Hematopoietic multipotent progenitor cell treated with erythropoietin and hydrocortisone succinate and interleukin-3 and kit ligand, for 15 days (in vitro differentiated cells): ENCODE measurements around the gene OR52I2.
A peak's percentile ranks its signal among the peaks of the same experiment; 100 is the strongest.

Experiments used
- DNase-seq: peaks from one replicate; pipeline ENCODE4 v3.0.0-alpha.2; 2015; ENCODE audit warnings: low spot score

OR52I2 gene

GRCh38 chr11:4607781-4608666, 26.5 kb downstream of the OR52I2 start, which contains the start of gene TRIM68:
Gene TRIM68, minus strand, starts transcription at chr11:4608231. Its CDS starts 2,727 bp downstream, at chr11:4605504.
- peak; percentile 93 for DNase-seq

GRCh38 chr11:4610258-4610935, 28.9 kb downstream of the OR52I2 start:
- DNase-seq, result no peak

GRCh38 chr11:4611986-4612385, 30.4 kb downstream of the OR52I2 start:
- DNase-seq, result no peak

DNA sequence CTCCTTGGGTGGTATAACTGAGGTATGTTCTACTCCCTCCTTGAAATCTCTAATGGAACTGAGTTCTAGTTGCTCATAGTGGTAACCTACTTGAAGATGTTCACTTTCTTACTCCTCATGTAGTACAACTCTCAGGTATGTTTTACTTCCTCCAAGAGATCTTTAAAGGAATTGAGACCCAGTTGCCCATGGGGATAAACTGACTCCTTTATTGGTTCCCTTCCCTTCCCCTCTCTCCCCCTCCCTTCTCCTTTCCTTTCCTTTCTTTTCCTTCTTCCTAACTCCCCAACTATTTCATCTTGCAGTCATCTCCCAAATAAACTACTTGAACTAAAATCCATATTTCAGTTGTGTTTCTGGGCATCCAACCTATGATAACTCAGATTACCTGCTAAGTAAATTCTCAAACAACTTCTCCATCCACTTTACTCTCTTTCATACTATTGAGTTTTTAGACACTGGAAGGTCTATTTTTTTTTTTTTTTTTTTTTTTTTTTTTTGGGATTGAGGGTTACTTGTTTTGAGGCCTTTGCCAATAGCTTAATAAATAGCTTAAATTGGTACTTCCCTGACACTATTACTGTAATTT, 34.4 kb downstream of the OR52I2 start:
- DNase-seq, result no peak

GRCh38 chr11:4619514-4619913, 38.0 kb downstream of the OR52I2 start:
- no peak for DNase-seq

GRCh38 chr11:4626207-4627099, 44.9 kb downstream of the OR52I2 start:
- peak; percentile 79 for DNase-seq

DNA sequence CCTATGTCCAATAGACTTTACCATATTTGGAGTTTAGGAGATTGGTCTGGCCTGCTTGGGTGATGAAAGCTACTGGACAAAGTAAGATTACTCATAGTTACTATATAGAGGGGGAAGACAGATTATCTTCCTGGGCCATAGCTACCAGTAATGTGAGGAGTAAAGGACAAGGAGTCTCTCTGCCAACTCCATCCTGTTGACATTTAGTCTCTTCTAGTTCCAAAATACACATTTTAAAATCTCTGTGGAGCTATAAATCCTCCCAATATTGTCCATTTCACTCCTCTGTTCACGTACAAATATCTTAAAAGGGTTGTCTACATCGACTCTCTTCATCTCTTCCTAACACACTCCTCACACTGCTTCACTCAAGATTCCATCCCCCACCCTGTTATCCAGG, 54.6 kb downstream of the OR52I2 start:
- DNase-seq, result no peak

DNA sequence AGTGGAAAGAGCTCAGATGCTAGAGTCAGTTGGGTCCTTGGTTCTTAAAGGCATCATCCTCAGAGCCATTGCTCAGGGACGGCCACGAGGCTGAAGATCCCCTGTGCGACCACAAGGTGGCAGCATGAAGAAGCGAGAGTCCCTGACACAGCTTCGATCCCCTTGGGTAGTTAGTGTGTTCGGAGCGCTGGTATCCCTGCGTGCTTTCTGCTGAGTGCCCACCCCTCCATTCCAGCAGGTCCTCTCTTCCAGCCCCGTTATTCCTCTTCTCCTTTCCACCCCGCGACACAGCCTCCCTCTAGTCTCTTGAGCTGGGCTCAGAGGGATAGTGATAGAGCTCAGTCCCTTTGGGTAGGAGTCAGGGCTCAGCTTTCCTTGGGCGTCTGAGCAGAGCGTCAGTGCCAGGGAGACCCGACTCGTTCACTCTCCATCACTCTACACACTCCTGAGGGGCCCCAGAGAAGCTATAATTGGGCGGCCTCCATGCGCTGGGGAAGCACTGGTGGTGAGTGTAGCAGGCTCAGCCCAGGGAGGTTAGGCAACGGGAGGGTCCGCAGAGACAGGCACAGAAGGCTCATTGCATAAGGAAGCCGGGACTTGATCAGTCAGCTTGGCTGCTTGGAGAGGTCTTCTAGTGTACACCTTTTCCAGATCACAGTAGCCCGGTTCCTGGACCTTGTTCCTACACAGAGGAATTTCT, 55.6 kb downstream of the OR52I2 start, which contains the start of gene OR51D1:
Gene OR51D1, plus strand, starts transcription at position 516 of the 700 bp plus-strand sequence. CDS start 2,314 bp downstream, outside the sequence.
- peak; percentile 65 for DNase-seq

GRCh38 chr11:4637662-4638047, 56.1 kb downstream of the OR52I2 start:
- no peak for DNase-seq

DNA sequence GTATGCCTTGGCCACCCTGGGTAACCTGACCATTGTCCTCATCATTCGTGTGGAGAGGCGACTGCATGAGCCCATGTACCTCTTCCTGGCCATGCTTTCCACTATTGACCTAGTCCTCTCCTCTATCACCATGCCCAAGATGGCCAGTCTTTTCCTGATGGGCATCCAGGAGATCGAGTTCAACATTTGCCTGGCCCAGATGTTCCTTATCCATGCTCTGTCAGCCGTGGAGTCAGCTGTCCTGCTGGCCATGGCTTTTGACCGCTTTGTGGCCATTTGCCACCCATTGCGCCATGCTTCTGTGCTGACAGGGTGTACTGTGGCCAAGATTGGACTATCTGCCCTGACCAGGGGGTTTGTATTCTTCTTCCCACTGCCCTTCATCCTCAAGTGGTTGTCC, 58.4 kb downstream of the OR52I2 start:
- DNase-seq, result no peak

DNA sequence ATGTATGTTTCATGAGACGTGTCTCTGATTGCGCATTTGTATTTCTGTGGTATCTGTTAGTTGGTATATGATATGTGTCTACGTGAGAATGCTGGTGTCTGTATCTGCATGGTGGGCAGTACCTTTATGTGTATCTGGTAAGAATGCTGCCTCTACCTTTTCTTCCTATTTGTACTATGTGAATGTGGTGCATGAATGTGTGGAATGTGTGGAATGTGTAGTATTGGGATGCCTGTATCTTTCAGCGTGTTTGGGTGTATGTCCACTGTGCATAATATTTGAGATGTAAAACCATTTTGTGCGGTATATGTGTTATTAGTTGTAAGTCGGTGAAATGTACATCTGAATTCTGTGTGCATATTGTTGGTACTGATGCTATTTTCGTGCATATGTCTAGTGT, 60.0 kb downstream of the OR52I2 start:
- DNase-seq, result no peak

DNA sequence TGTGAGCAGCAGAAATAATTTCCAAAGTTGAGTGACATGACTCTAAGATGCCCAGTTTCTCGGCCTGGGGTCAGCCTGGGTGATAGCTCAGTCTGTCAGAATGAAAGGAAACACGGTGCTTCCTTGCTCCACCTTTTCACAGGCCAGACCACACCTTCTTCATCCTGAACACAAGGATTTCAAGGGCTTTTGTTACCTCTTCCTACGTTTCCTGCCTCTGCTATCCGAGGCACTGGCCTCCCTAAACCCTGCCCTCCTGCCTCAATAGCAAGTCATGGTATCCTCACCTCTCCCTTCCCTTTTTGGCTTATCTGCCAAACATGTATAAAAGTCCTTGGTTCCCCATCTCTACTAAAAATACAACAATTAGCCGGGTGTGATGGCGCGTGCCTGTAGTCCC, 60.5 kb downstream of the OR52I2 start:
- DNase-seq, result no peak
